ENCODE measurements around the gene FAM163B.

The FAM163B gene

DNA sequence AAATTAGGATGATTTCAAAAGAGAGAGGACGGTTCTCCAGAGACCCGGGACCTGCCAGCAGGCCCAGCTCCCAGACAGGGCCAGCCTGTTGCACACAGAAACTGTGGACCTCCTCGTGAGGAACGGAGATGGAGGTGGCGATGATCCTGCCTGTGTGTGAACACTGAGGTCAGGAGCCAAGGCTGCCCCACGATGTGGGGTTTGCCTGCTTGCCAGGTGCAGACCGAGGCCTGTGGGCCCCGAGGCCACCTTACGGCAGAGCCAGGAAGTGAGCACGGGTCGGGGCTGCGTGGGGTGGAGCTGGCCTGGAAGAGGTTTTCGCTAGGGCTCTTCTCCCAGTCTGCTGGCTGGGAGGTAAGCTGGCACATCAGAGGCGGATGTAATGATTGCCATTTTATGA lies 4.3 kb downstream of the FAM163B start:
- 0 out of 3 replicates have a peak, but pooled peaks have one; percentile 23 for ATAC-seq (ENCODE audit: low read depth)
- TF ChIP-seq, protein P1, sequence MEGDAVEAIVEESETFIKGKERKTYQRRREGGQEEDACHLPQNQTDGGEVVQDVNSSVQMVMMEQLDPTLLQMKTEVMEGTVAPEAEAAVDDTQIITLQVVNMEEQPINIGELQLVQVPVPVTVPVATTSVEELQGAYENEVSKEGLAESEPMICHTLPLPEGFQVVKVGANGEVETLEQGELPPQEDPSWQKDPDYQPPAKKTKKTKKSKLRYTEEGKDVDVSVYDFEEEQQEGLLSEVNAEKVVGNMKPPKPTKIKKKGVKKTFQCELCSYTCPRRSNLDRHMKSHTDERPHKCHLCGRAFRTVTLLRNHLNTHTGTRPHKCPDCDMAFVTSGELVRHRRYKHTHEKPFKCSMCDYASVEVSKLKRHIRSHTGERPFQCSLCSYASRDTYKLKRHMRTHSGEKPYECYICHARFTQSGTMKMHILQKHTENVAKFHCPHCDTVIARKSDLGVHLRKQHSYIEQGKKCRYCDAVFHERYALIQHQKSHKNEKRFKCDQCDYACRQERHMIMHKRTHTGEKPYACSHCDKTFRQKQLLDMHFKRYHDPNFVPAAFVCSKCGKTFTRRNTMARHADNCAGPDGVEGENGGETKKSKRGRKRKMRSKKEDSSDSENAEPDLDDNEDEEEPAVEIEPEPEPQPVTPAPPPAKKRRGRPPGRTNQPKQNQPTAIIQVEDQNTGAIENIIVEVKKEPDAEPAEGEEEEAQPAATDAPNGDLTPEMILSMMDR (IDR thresholded peaks at IDR 0.05; ENCODE audit: poor library complexity, severe bottlenecking) = no peak
- H3K27me3 ChIP-seq (ENCODE audit: insufficient read depth, poor library complexity, severe bottlenecking) = peaks cover 33% of the 10 kb centered on the region

GRCh38 chr9:133604214-133604613 lies 5.0 kb downstream of the FAM163B start:
- TF ChIP-seq, protein P1 (IDR thresholded peaks at IDR 0.05; ENCODE audit: poor library complexity, severe bottlenecking) = no peak
- H3K27ac ChIP-seq (ENCODE audit: poor library complexity, severe bottlenecking) = no peak overlapping the region
- no peak for DNase-seq (ENCODE audit: low spot score)
- no peak for ATAC-seq (ENCODE audit: low read depth)
- H3K36me3 ChIP-seq (ENCODE audit: low read depth) = no peaks in the 10 kb centered on the region
- no peaks in the 10 kb centered on the region for H3K4me1 ChIP-seq (ENCODE audit: insufficient read depth, poor library complexity, severe bottlenecking)
- H3K27me3 ChIP-seq (ENCODE audit: insufficient read depth, poor library complexity, severe bottlenecking) = peaks cover 27% of the 10 kb centered on the region
- no peaks in the 10 kb centered on the region for H3K9me3 ChIP-seq (ENCODE audit: severe bottlenecking)
- H3K4me3 ChIP-seq (ENCODE audit: severe bottlenecking) = no peak overlapping the region

More for the DNA sequence above, 4.3 kb downstream of the FAM163B start:
- no peak for DNase-seq (ENCODE audit: low spot score)
- H3K27ac ChIP-seq (ENCODE audit: poor library complexity, severe bottlenecking) = no peak overlapping the region
- no peaks in the 10 kb centered on the region for H3K9me3 ChIP-seq (ENCODE audit: severe bottlenecking)
- no peaks in the 10 kb centered on the region for H3K4me1 ChIP-seq (ENCODE audit: insufficient read depth, poor library complexity, severe bottlenecking)
- H3K4me3 ChIP-seq (ENCODE audit: severe bottlenecking) = no peak overlapping the region
- no peaks in the 10 kb centered on the region for H3K36me3 ChIP-seq (ENCODE audit: low read depth)

- no peak for DNase-seq (ENCODE audit: low spot score)
- TF ChIP-seq, protein P1 (IDR thresholded peaks at IDR 0.05; ENCODE audit: poor library complexity, severe bottlenecking) = no peak
Measured at GRCh38 chr9:133603135-133603927, 5.9 kb downstream of the FAM163B start.

DNA sequence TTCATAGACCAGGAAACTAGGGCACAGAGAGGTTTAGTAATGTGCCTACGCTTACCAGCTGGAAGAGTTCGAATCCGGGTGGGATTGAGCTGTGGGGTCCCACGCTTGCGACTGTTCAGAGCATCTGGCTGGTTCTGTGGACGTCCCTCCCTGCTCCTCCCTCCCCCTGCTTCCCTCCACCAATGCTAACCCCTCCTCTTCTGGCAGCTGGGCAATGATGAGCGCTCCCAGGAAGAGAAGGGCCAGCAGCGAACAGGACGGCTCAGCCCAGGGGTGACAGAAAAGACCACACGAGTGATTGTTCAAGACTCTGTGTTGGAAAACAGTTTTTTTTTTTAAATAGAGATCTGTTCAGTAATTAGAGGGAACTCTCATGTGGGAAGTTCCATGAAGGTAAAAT lies 6.9 kb downstream of the FAM163B start:
- Histone ChIP-seq H3K4me1 (ENCODE audit: insufficient read depth, poor library complexity, severe bottlenecking) (no peaks in the 10 kb centered on the region), H3K27me3 (ENCODE audit: insufficient read depth, poor library complexity, severe bottlenecking) (peaks cover 12% of the 10 kb centered on the region), H3K4me3 (ENCODE audit: severe bottlenecking) (no peak overlapping the region), H3K9me3 (ENCODE audit: severe bottlenecking) (peaks cover 5% of the 10 kb centered on the region), H3K36me3 (ENCODE audit: low read depth) (no peaks in the 10 kb centered on the region), H3K27ac (ENCODE audit: poor library complexity, severe bottlenecking) (no peak overlapping the region)
- ATAC-seq (ENCODE audit: low read depth) = no peak
- TF ChIP-seq, protein P1 (IDR thresholded peaks at IDR 0.05; ENCODE audit: poor library complexity, severe bottlenecking) = no peak
- no peak for DNase-seq (ENCODE audit: low spot score)

More at GRCh38 chr9:133603135-133603927, 5.9 kb downstream of the FAM163B start:
- Histone ChIP-seq H3K4me3 (ENCODE audit: severe bottlenecking) (no peak overlapping the region), H3K27ac (ENCODE audit: poor library complexity, severe bottlenecking) (no peak overlapping the region), H3K36me3 (ENCODE audit: low read depth) (no peaks in the 10 kb centered on the region), H3K27me3 (ENCODE audit: insufficient read depth, poor library complexity, severe bottlenecking) (peaks cover 21% of the 10 kb centered on the region), H3K4me1 (ENCODE audit: insufficient read depth, poor library complexity, severe bottlenecking) (no peaks in the 10 kb centered on the region), H3K9me3 (ENCODE audit: severe bottlenecking) (no peaks in the 10 kb centered on the region)
- no peak for ATAC-seq (ENCODE audit: low read depth)

DNA sequence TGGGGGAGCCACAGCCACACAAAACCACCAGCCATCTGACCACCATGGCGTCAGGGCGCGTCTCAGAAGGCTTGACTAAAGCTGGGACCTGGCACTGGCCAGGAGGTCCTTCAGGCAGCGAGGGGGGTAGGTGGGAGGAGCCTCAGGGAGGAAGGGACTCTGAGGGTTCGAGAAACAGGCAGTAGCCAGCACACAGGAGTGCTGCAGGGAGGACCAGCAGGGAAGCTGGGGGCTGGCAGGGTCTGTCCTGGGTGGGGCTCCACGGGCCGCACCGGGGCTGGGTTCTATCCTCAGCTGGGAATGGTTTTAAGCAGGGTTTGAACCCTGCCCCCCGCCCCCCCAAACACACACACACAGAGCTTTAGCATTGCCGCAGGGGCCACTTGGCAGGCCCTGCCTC lies 7.4 kb downstream of the FAM163B start:
- no peak overlapping the region for H3K4me3 ChIP-seq (ENCODE audit: severe bottlenecking)
- H3K9me3 ChIP-seq (ENCODE audit: severe bottlenecking) = peaks cover 6% of the 10 kb centered on the region
- H3K27me3 ChIP-seq (ENCODE audit: insufficient read depth, poor library complexity, severe bottlenecking) = peaks cover 8% of the 10 kb centered on the region
- H3K4me1 ChIP-seq (ENCODE audit: insufficient read depth, poor library complexity, severe bottlenecking) = no peaks in the 10 kb centered on the region
- TF ChIP-seq, protein P1 (IDR thresholded peaks at IDR 0.05; ENCODE audit: poor library complexity, severe bottlenecking) = no peak
- no peak for DNase-seq (ENCODE audit: low spot score)
- H3K27ac ChIP-seq (ENCODE audit: poor library complexity, severe bottlenecking) = no peak overlapping the region
- no peaks in the 10 kb centered on the region for H3K36me3 ChIP-seq (ENCODE audit: low read depth)
- ATAC-seq (ENCODE audit: low read depth) = no peak

All from RWPE2 (cell line).